OCI-LY3 (cell line): ENCODE results near the gene DUSP16.

Experiments
- H2AFZ ChIP-seq: fragments of 200-600, 300-600 bp; shearing (Covaris generic); 2 replicates; pipeline ENCODE4 v1.6.0; 2014; ENCODE audit warnings: antibody characterized with exemption, low read depth, low read length
- H3K27ac ChIP-seq: fragments of 200-600, 300-600 bp; sonication (generic); 2 replicates; pipeline ENCODE4 v1.5.1; 2014; ENCODE audit warnings: mild to moderate bottlenecking, low read length, moderate library complexity, mixed read lengths
- H3K27me3 ChIP-seq: fragments of 200-600, 300-600 bp; sonication (generic); 2 replicates; pipeline ENCODE4 v1.6.1; 2014; ENCODE audit warnings: low read depth, low read length, mixed read lengths
- H3K36me3 ChIP-seq: fragments of 200-600, 300-600 bp; sonication (generic); replicated peaks from 2 replicates; pipeline ENCODE3; 2014; ENCODE audit warnings: low read depth, low read length, mixed read lengths
- H3K4me1 ChIP-seq: fragments of 300-600, 200-600 bp; sonication (generic); 2 replicates; pipeline ENCODE4 v1.6.1; 2014; ENCODE audit warnings: low read length, mixed read lengths
- H3K4me2 ChIP-seq: fragments of 200-600, 300-600 bp; sonication (generic); 2 replicates; pipeline ENCODE4 v1.6.1; 2014; ENCODE audit warnings: low read length, mixed read lengths
- H3K4me3 ChIP-seq: fragments of 300-600, 200-600 bp; sonication (generic); 2 replicates; pipeline ENCODE4 v1.5.1; 2014; ENCODE audit warnings: antibody characterized with exemption, mild to moderate bottlenecking, low read length, moderate library complexity
- H3K79me2 ChIP-seq: fragments of 300-600, 200-600 bp; shearing (Covaris generic); 2 replicates; pipeline ENCODE4 v1.6.1; 2014; ENCODE audit warnings: mild to moderate bottlenecking, low read length, mixed read lengths
- H3K9ac ChIP-seq: fragments of 300-600, 200-600 bp; shearing (Covaris generic); 2 replicates; pipeline ENCODE4 v1.6.0; 2014; ENCODE audit warnings: mild to moderate bottlenecking, low read length, moderate library complexity
- H3K9me3 ChIP-seq: fragments of 200-600, 300-600 bp; shearing (Covaris generic); 2 replicates; pipeline ENCODE4 v1.6.1; 2014; ENCODE audit warnings: low read length, mixed read lengths; ENCODE audit not compliant: insufficient read depth
- H4K20me1 ChIP-seq: fragments of 200-600, 300-600 bp; sonication (generic); 2 replicates; pipeline ENCODE4 v1.6.1; 2016; ENCODE audit warnings: low read length, mixed read lengths; ENCODE audit not compliant: insufficient read depth
- CTCF ChIP-seq: fragments of 200-600, 300-600 bp; sonication (generic); IDR thresholded peaks from 2 replicates; pipeline ENCODE4 v1.5.1; 2014; ENCODE audit warnings: antibody characterized with exemption, low read length, low read depth
- EZH2phosphoT487 ChIP-seq: fragments of 200-600 bp; shearing (Covaris generic); IDR thresholded peaks from 2 replicates; pipeline ENCODE4 v1.6.1; 2018; ENCODE audit warnings: antibody characterized with exemption, mixed run types, low read depth

The DUSP16 gene

GRCh38 chr12:12586879-12587675 lies 24.4 kb upstream of the DUSP16 start:
- Histone ChIP-seq H3K4me1 (peaks cover 31% of the 10 kb centered on the region), H3K4me2 (no peak overlapping the region), H3K4me3 (no peak overlapping the region), H3K79me2 (no peaks in the 10 kb centered on the region), H3K27me3 (peaks cover 71% of the 10 kb centered on the region), H2AFZ (no peak overlapping the region), H4K20me1 (no peaks in the 10 kb centered on the region), H3K9ac (no peak overlapping the region), H3K36me3 (peaks cover 4% of the 10 kb centered on the region), H3K27ac (no peak overlapping the region), H3K9me3 (peaks cover 18% of the 10 kb centered on the region)
- TF ChIP-seq CTCF (no peak), EZH2phosphoT487 (no peak)

GRCh38 chr12:12585115-12585863 lies 22.6 kb upstream of the DUSP16 start:
- no peak for TF ChIP-seq CTCF
- TF ChIP-seq EZH2phosphoT487 = no peak
- Histone ChIP-seq H3K27ac (no peak overlapping the region), H3K9me3 (peaks cover 18% of the 10 kb centered on the region)

GRCh38 chr12:12583510-12584178 lies 21.0 kb upstream of the DUSP16 start:
- no peak overlapping the region for H2AFZ ChIP-seq
- H3K4me1 ChIP-seq = peaks cover 35% of the 10 kb centered on the region
- peak overlapping the region; percentile 50 for H3K4me2 ChIP-seq
- H4K20me1 ChIP-seq = no peaks in the 10 kb centered on the region
- H3K9ac ChIP-seq = no peak overlapping the region
- peaks cover 18% of the 10 kb centered on the region for H3K9me3 ChIP-seq
- H3K36me3 ChIP-seq = peaks cover 4% of the 10 kb centered on the region
- TF ChIP-seq CTCF (no peak), EZH2phosphoT487 (no peak)
- no peaks in the 10 kb centered on the region for H3K79me2 ChIP-seq
- H3K27ac ChIP-seq = peak overlapping the region; percentile 29; the same call in 1 of the 2 replicates
- H3K4me3 ChIP-seq = 0 out of 2 replicates have a peak overlapping the region, but pooled peaks have one; percentile 16
- H3K27me3 ChIP-seq = peaks cover 68% of the 10 kb centered on the region

More at GRCh38 chr12:12585115-12585863, 22.6 kb upstream of the DUSP16 start:
- H3K4me2 ChIP-seq = peak overlapping the region; percentile 19
- H2AFZ ChIP-seq = no peak overlapping the region
- H3K79me2 ChIP-seq = no peaks in the 10 kb centered on the region
- peaks cover 72% of the 10 kb centered on the region for H3K27me3 ChIP-seq
- H4K20me1 ChIP-seq = no peaks in the 10 kb centered on the region
- H3K4me1 ChIP-seq = peaks cover 35% of the 10 kb centered on the region
- H3K36me3 ChIP-seq = peaks cover 4% of the 10 kb centered on the region
- H3K4me3 ChIP-seq = no peak overlapping the region
- H3K9ac ChIP-seq = no peak overlapping the region
